GM12878 (cell line): Measurements from ENCODE around the gene TFF1. TPM values are rescaled to one million over a fixed set of nuclear protein-coding genes. Genes with fewer than 3 reads are reported as not detected.

ENCODE experiments used
- ATAC-seq: fragments of 200-7000 bp; cut with Tn5 transposase; 3 replicates; pipeline ENCODE4 v1.9.1; 2020; ENCODE audit warnings: mild to moderate bottlenecking, moderate library complexity
- BruUV-seq: library from RNA; stranded (reverse); fragments of 400-500 nt; replicated peaks from 2 replicates; lab custom pipeline; 2021; lab: Mats Ljungman, UMichigan
- CTCF ChIA-PET: fragments of 300-600 bp; sonication (Branson Sonifier 250); formaldehyde crosslinking; extraction: SDS; loops from one replicate; lab custom pipeline; 2021; ENCODE audit warnings: inconsistent platforms; lab: Yijun Ruan, JAX
- POLR2A ChIA-PET: fragments of 350-600 bp; formaldehyde crosslinking; extraction: SDS; loops from one replicate; lab custom pipeline; 2021; ENCODE audit warnings: inconsistent platforms; lab: Charles Lee
- RAD21 ChIA-PET: fragments of 300-600 bp; sonication (Branson Sonifier 250); formaldehyde crosslinking; loops from one replicate; lab custom pipeline; 2023; ENCODE audit warnings: antibody characterized with exemption; ENCODE audit not compliant: unreplicated experiment; lab: Charles Lee
- SMC1A ChIA-PET: fragments of 300-600 bp; sonication (Branson Sonifier 250); formaldehyde crosslinking; loops from one replicate; lab custom pipeline; 2023; ENCODE audit not compliant: unreplicated experiment, uncharacterized antibody; lab: Charles Lee
- DNase-seq: peaks from one replicate; pipeline ENCODE4 v3.0.0-alpha.2; 2011; ENCODE audit warnings: low read depth, low spot score
- FAIRE-seq: peaks from 3 replicates; lab custom pipeline; 2011; peaks lifted over from hg19 to GRCh38; lab: Jason Lieb, UNC
- H2AFZ ChIP-seq: 2 replicates; pipeline ENCODE4 v1.6.0; 2011; ENCODE audit warnings: low read depth, low read length, control low read depth; ENCODE audit not compliant: control insufficient read depth
- H3K27ac ChIP-seq: 2 replicates; pipeline ENCODE4 v1.5.1; 2011; ENCODE audit warnings: control low read depth; ENCODE audit not compliant: control insufficient read depth, insufficient read depth
- H3K27me3 ChIP-seq, 2 experiments: replicated peaks in 1 of 2; 2 replicates each; pipeline versions ENCODE4 v1.6.0 to v1.6.1; 2011; ENCODE audit warnings: low read length in 1 of 2; ENCODE audit not compliant: control insufficient read depth in 2 of 2, insufficient read depth in 2 of 2
- H3K36me3 ChIP-seq, 2 experiments: 2 replicates each; pipeline ENCODE4 v1.5.1; 2011; ENCODE audit warnings: low read length in 1 of 2; ENCODE audit not compliant: control insufficient read depth in 2 of 2, insufficient read depth in 2 of 2
- H3K4me1 ChIP-seq: 2 replicates; pipeline ENCODE4 v1.6.1; 2011; ENCODE audit warnings: mild to moderate bottlenecking, low read length, moderate library complexity, mixed read lengths; ENCODE audit not compliant: control insufficient read depth, insufficient read depth
- H3K4me2 ChIP-seq: 2 replicates; pipeline ENCODE4 v1.6.0; 2011; ENCODE audit warnings: control low read depth; ENCODE audit not compliant: control insufficient read depth, insufficient read depth
- H3K4me3 ChIP-seq: fragments of 200-600 bp; sonication (generic); 2 replicates; pipeline ENCODE4 v1.5.1; 2016
- H3K79me2 ChIP-seq: 2 replicates; pipeline ENCODE4 v1.6.0; 2011; ENCODE audit warnings: low read length; ENCODE audit not compliant: control insufficient read depth, insufficient read depth
- H3K9ac ChIP-seq: 2 replicates; pipeline ENCODE4 v1.8.0; 2011; ENCODE audit warnings: low read length, control low read depth, mixed read lengths; ENCODE audit not compliant: control insufficient read depth, insufficient read depth
- H3K9me3 ChIP-seq: replicated peaks from 3 replicates; pipeline ENCODE4 v1.5.1; 2011; ENCODE audit warnings: mild to moderate bottlenecking, low read length; ENCODE audit not compliant: control insufficient read depth, insufficient read depth
- H4K20me1 ChIP-seq: 2 replicates; pipeline ENCODE4 v1.6.0; 2011; ENCODE audit not compliant: control insufficient read depth, insufficient read depth
- BRCA1 ChIP-seq: IDR thresholded peaks from 2 replicates; pipeline ENCODE4 v1.6.1; 2011; ENCODE audit warnings: low read depth, low read length, improper control_type of control experiment
- NR2C1 ChIP-seq: fragments of 450-650 bp; IDR thresholded peaks from 2 replicates; pipeline ENCODE4 v1.6.1; 2017; ENCODE audit warnings: antibody characterized with exemption, mild to moderate bottlenecking, moderate library complexity
- RB1 ChIP-seq: fragments of 450-650 bp; formaldehyde crosslinking; IDR thresholded peaks from 2 replicates; pipeline ENCODE4 v1.6.1; 2017; ENCODE audit warnings: mild to moderate bottlenecking, borderline replicate concordance
- ZNF24 ChIP-seq: fragments of 450-650 bp; IDR thresholded peaks from 2 replicates; pipeline ENCODE4 v1.6.1; 2017; ENCODE audit warnings: antibody characterized with exemption, mild to moderate bottlenecking
- WGBS: methylation state at CpG from one replicate; pipeline ENCODE4 v1.1.6; 2016; ENCODE audit warnings: low lambda C conversion rate; ENCODE audit not compliant: insufficient replicate concordance, insufficient coverage; ENCODE audit errors: missing lambda C conversion rate; 5-methylcytosine and 5-hydroxymethylcytosine counted together
- in situ Hi-C: fragments of 300-500 bp; cut with MboI; formaldehyde crosslinking; loops from 9 replicates; pipeline ENCODE4 v1.14.3; 2018; ENCODE audit warnings: mixed read lengths
- intact Hi-C: fragments of 100-400 bp; cut with micrococcal nuclease; formaldehyde crosslinking; loops from one replicate; pipeline ENCODE4 v1.14.2; 2022; ENCODE audit not compliant: unreplicated experiment
- polyA plus RNA-seq, 11 experiments: library from polyadenylated mRNA; depleted of rRNA in 4 of 11; unstranded in 6 of 11; stranded (reverse) in 5 of 11; fragments of >200 nt; fragmentation: Nextera tagmentation in 4 of 11; fragmentation: Illumina TruSeq in 1 of 11; extraction: Ambion mirVana in 4 of 11; extraction: Trizol in 1 of 11; gene quantifications; 1 replicate in 1 of 11; 2 replicates in 10 of 11; pipeline versions ENCODE4 v1.2.1 to v1.2.3, GENCODE V29; 2011 to 2016; ENCODE audit warnings: inconsistent platforms in 2 of 11, missing spikeins in 2 of 11, low read depth in 1 of 11
- total RNA-seq, 4 experiments: library from RNA; depleted of rRNA in 3 of 4; stranded (reverse); fragments of >200 nt in 3 of 4; fragmentation: Illumina TruSeq in 1 of 4; extraction: Trizol in 1 of 4; gene quantifications; 2 replicates each; pipeline versions ENCODE4 v1.2.1 to v1.2.3, GENCODE V29; 2013 to 2021
- TF ChIP-seq, protein P1 (sequence below): fragments of 450-650 bp; IDR thresholded peaks from 2 replicates; pipeline ENCODE4 v1.6.1; 2017; ENCODE audit warnings: low read depth, mild to moderate bottlenecking, moderate library complexity
- TF ChIP-seq, protein P2 (sequence below): fragments of 450-650 bp; IDR thresholded peaks from 2 replicates; pipeline ENCODE4 v1.6.1; 2017; ENCODE audit warnings: antibody characterized with exemption, mild to moderate bottlenecking, moderate library complexity

TFF1 gene
- total and polyA plus RNA-seq, 10 of the 15 experiments (the other 5 are each of a cell fraction or from before 2014, with no cell fraction given), result 0.13 TPM; not detected in 9

DNA sequence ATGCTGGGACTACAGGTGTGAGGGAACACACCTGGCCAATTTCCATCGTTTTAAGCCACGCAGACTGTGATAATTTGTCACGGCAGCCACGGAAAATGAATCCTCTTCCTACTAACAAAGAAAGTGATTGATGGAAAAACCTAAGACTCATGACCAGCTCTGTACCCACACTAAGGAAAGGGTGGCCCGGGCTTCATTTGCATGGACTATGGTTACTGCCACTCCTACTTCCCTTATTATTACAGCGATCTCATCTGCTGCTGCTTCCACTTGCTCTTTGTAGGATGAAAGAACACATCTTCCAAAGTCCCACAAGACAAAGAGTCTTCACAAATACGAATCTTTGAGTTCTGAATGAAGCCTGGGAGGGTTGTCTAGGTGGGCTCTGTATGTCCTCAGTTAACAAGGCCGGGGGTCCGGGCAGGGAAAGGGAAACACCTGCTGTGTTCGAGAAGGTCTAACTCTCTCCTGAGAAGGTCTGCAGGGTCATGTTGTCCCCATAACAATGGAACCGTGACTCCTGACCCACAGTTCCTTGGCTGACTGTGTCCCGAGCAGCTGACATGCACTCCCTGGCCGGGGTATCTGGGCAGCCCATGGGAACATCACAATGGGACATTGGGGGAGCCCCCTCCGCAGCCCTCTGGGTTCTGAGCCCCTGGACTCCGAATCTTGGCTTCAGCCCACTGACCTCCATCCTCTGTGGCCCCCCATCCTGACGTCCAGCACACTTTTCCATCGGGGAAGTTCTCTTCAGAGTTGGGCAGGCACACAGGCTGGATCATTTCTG, 13.3 kb upstream of the TFF1 start (continued):
- TF ChIP-seq, protein P1, sequence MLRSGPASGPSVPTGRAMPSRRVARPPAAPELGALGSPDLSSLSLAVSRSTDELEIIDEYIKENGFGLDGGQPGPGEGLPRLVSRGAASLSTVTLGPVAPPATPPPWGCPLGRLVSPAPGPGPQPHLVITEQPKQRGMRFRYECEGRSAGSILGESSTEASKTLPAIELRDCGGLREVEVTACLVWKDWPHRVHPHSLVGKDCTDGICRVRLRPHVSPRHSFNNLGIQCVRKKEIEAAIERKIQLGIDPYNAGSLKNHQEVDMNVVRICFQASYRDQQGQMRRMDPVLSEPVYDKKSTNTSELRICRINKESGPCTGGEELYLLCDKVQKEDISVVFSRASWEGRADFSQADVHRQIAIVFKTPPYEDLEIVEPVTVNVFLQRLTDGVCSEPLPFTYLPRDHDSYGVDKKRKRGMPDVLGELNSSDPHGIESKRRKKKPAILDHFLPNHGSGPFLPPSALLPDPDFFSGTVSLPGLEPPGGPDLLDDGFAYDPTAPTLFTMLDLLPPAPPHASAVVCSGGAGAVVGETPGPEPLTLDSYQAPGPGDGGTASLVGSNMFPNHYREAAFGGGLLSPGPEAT, result no peak
- no peak for TF ChIP-seq RB1

DNA sequence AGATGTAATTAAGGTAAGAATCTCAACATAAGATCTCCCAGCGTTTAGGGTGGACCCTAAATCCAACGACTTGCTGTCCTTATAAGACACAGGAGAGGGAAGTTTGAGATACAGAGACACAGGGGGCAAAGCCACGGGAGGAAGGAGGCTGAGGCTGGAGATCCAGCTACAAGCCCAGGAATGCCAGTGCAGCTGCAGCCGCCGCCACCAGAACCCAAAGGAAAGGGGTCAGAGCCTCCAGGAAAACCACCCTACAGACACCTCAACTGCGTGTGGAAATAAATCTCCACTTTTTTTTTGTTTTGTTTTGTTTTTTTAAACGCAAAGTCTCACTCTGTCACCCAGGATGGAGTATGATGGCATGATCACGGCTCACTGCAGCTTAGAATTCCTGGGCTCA, 12.1 kb upstream of the TFF1 start:
- no TSS peak for BruUV-seq
- RAD21 ChIA-PET, result interaction anchor here (1.6 kb wide), 1 partner anchor 11 kb away, joined by 4 read pairs; the partner anchor contains the start of gene TFF1
- no peak overlapping the region for H2AFZ ChIP-seq
- no peak overlapping the region for H3K4me3 ChIP-seq
- H4K20me1 ChIP-seq, result no peaks in the 10 kb centered on the region
- SMC1A ChIA-PET, result interaction anchor here (0.7 to 1.6 kb wide), 7 partner anchors 9 to 160 kb away, joined by 3 to 6 read pairs (median 4); no protein-coding TSS in a partner anchor
- H3K9ac ChIP-seq, result no peak overlapping the region
- no peak overlapping the region for H3K27ac ChIP-seq
- no peak for FAIRE-seq
- peaks cover 6% of the 10 kb centered on the region; the same call in 2 of the 3 replicates for H3K9me3 ChIP-seq
- H3K4me2 ChIP-seq, result no peak overlapping the region
- no peaks in the 10 kb centered on the region for H3K27me3 ChIP-seq
- in situ Hi-C loops (loop anchor here (5.0 kb wide), 1 partner anchor 69 kb away; no protein-coding TSS in a partner anchor), intact Hi-C loops (loop anchor here (5.0 kb wide), 1 partner anchor 64 kb away; no protein-coding TSS in a partner anchor)
- H3K79me2 ChIP-seq, result no peaks in the 10 kb centered on the region
- 52% methylated on average over 8 of the region's 8 CpGs for WGBS
- no peak for DNase-seq
- no peaks in the 10 kb centered on the region for H3K4me1 ChIP-seq
- POLR2A ChIA-PET, result no interaction called here
- CTCF ChIA-PET, result interaction anchor here (0.9 to 3.8 kb wide), 6 partner anchors 10 to 225 kb away, joined by 3 to 15 read pairs (median 6); no protein-coding TSS in a partner anchor
- no peak for ATAC-seq
- H3K36me3 ChIP-seq, result no peaks in the 10 kb centered on the region
- no peak for TF ChIP-seq ZNF24
- TF ChIP-seq, protein P2, sequence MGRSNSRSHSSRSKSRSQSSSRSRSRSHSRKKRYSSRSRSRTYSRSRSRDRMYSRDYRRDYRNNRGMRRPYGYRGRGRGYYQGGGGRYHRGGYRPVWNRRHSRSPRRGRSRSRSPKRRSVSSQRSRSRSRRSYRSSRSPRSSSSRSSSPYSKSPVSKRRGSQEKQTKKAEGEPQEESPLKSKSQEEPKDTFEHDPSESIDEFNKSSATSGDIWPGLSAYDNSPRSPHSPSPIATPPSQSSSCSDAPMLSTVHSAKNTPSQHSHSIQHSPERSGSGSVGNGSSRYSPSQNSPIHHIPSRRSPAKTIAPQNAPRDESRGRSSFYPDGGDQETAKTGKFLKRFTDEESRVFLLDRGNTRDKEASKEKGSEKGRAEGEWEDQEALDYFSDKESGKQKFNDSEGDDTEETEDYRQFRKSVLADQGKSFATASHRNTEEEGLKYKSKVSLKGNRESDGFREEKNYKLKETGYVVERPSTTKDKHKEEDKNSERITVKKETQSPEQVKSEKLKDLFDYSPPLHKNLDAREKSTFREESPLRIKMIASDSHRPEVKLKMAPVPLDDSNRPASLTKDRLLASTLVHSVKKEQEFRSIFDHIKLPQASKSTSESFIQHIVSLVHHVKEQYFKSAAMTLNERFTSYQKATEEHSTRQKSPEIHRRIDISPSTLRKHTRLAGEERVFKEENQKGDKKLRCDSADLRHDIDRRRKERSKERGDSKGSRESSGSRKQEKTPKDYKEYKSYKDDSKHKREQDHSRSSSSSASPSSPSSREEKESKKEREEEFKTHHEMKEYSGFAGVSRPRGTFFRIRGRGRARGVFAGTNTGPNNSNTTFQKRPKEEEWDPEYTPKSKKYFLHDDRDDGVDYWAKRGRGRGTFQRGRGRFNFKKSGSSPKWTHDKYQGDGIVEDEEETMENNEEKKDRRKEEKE, result no peak
- no peak for TF ChIP-seq BRCA1
- TF ChIP-seq NR2C1, result no peak
